HT1080 (cell line): ENCODE measurements around the gene USP34. TPM values are rescaled to one million over a fixed set of nuclear protein-coding genes. Genes with fewer than 3 reads are reported as not detected.
"Not testable (repeated sequence)": the region's sequence is repeated elsewhere in the genome, so short reads cannot be mapped to it uniquely, and the experiment has no call there.

Source experiments
- DNase-seq: peaks from one replicate; pipeline ENCODE4 v3.0.0-alpha.2; 2015; ENCODE audit warnings: low read depth
- total RNA-seq: library from RNA; depleted of rRNA; stranded (reverse); fragments of >200 nt; shearing (Covaris generic); gene quantifications from 2 replicates; pipeline ENCODE4 v1.2.3, GENCODE V29; 2014

The USP34 gene
- total RNA-seq, 1 experiment from 2014 or later, result 47.5 TPM

DNA sequence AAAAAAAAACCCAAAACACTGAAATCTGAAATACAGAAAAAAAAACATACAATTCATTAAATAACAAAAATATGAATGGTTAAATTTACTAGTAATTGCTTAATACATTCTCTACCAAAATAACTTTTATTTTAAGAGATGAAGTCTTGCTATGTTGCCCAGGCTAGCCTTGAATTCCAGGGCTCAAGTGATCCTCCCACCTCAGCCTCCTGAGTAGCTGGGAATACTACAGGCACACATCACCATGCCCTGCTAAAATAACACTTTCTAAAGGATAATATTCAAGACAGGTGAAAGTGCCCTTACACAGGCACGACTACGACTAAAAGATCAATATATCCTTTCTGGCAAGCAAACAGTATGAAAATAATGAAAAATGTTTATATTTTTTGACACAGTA lies 9.5 kb downstream of the USP34 start:
- no peak for DNase-seq

DNA sequence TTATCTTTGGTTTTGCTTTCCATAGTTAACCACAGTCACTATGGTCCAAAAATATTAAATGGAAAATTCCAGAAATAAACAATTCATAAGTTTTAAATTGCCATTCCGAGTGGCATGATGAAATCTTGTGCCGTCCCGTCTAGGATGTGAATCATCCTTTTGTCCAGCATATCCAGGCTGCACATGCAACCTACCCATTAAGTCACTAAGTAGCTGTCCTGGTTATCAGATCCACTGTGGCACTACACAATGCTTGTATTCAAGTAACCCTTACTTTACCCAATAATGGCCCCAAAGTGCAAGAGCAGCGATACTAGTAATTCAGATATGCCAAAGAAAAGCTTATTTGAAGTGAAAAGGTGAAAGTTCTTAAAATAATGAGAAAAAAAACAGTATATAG lies 10.7 kb downstream of the USP34 start:
- DNase-seq, result peak; percentile 60

DNA sequence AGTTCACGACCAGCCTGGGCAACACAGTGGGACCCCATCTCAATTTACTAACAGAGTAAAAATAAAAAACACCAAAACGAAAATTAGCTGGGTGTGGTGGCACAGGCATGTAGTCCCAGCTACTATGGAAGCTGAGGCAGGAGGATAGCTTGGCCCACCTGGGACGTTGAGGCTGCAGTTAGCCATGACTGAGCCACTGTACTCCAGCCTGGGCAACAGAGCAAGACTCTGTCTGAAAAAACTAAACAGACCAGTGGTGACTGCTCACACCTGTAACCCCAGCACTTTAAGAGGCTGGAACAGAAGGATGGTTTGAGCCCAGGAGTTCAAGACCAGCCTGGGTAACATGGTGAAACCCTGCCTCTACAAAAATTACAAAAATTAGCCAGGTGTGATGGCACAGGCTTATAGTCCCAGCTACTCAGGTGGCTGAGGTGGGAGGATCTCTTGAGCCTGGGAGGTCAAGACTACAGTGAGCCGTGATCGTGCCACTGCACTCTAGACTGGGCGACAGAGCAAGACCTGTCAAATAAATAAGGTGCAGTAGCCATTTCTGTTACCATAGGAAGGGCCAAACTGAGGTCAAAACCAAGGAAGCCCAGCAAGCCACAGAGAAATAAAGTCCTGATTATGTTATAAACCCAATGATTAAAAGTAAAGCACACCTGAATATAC lies 14.0 kb downstream of the USP34 start:
- DNase-seq, result no peak

DNA sequence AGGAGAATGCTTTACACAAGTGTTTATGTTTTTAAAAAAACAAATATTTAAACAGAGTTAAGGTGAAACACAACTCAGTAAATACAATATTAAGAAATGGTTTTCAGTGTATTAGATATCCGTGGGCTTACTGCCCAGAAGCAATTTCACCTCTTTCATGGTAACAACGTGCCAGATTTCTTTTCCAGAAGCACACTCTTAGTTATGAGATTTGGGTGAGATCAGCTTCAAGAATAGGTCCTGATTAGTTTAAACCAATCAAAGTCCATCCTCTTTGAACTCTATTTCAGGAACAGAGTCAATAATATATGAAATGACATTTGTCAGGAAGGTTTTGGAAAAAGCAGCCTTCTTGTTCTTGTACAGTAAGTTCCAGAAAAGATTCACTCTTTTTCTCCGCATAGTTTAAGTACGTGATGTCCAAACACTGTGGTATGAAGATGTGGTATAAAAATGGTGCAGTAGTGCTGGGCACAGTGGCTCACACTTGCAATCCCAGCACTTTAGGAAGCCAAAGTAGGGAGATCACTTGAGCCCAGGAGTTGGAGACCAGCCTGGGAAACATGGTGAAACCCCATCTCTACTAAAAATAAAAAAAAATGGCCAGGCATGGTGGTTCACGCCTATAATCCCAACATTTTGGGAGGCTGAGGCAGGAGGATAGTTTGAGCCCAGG lies 14.7 kb downstream of the USP34 start:
- no peak for DNase-seq

DNA sequence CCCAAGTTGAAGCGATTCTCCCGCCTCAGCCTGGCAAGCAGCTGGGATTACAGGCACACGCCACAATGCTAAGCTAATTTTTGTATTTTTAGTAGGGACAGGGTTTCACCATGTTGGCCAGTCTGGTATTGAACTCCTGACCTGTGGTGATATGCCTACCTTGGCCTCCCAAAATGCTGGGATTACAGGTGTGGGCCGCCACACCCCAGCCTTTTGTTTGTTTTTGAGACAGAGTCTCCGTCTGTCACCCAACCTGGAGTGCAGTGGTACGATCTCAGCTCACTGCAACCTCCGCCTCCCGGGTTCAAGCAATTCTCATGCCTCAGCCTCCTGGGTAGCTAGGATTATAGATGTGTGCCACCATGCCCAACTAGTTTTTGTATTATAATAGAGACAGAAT lies 15.9 kb downstream of the USP34 start:
- DNase-seq, result not testable (repeated sequence)

DNA sequence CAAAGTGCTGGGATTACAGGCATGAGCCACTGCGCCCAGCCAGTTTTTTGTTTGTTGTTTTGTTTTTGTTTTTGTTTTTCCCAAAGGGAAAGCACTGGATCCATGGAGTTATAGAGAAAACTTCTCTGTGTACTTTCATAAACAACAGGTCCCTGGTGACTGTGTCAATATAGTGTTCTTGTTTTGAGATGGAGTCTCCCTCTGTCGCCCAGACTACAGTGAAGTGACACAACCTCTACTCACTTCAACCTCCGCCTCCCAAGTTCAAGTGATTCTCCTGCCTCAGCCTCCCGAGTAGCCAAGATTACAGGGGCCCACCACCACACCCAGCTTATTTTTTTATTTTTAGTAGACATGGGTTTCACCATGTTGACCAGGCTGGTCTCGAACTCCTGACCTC lies 16.5 kb downstream of the USP34 start:
- no peak for DNase-seq

DNA sequence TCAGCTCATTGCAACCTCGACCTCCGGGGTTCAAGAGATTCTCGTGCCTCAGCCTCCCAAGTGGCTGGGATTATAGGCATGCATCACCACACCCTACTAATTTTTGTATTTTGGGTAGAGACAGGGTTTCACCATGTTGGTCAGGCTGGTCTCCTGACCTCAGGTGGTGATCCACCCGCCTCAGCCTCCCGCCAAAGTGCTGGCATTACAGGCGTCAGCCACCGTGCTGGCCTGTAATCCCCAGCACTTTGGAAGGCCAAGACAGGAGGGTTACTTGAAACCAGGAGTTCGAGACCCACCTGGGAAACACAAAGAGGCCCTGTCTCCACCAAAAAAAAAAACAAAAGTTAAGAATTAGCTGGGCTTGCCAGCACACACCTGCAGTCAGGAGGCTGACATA lies 18.5 kb downstream of the USP34 start:
- DNase-seq, result no peak

DNA sequence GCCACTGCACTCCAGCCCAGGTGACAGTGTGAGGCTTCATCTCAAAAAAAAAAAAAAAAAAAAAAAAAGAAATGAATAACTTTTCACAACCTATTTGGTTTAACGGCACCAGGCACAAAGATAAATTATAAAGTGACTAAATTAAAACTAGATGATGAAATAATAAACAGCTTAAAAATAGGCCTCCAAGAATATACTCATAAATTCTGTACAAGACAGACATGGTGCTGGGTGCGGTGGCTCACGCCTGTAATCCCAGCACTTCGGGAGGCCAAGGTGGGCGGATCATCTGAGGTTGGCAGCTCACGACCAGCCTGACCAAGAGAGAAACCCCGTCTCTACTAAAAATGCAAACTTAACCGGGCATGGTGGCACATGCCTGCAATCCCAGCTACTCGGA lies 19.7 kb downstream of the USP34 start:
- no peak for DNase-seq

DNA sequence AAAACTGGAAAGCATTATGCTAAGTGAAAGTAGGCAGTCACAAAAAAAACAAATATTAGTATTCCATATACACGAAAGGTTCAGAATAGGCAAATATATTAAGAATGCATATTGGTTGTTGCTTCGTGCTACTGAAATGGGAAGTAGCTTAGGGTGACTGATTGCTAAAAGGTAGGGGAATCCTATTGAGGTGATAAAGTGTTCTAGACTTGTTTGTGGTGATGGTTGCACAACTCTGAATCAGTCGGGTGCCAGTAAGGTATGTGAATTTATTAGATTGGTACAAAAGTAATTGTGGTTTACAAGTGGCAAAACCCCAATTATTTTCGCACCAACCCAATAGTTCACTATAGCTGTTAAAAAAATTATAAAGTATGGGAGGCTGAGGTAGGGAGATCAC lies 20.7 kb downstream of the USP34 start:
- no peak for DNase-seq

DNA sequence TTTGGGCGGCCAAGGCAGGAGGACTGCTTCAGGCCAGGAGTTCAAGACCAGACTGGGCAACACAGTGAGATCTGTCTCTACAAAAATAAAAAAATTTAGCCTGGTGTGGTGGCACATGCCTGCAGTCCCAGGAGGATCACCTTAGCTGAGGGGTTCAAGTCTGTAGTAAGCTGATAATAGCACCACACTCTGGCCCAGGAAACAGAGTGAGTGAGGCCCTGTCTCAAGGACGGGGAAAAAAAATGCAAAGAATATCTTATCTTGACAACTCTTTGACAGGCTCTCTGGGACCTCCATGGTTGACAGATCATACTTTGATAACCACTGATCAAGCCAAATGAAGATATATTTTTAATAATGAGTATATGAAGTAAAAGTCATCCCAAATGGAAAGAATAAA lies 22.7 kb downstream of the USP34 start:
- no peak for DNase-seq

DNA sequence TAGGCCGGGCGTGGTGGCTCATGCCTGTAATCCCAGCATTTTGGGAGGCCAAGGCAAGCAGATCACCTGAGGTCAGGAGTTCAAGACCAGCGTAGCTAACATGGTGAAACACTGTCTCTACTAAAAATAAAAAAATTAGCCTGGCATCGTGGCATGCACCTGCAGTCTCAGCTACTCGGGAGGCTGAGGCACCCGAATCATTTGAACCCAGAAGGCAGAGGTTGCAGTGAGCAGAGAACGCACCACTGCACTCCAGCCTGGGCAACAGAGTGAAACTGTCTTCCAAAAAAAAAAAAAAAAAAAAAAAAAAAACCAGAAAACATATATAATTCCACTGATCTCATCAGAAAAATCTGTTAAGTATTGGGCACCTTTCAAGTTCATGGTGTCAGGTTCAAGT lies 23.9 kb downstream of the USP34 start:
- not testable (repeated sequence) for DNase-seq

DNA sequence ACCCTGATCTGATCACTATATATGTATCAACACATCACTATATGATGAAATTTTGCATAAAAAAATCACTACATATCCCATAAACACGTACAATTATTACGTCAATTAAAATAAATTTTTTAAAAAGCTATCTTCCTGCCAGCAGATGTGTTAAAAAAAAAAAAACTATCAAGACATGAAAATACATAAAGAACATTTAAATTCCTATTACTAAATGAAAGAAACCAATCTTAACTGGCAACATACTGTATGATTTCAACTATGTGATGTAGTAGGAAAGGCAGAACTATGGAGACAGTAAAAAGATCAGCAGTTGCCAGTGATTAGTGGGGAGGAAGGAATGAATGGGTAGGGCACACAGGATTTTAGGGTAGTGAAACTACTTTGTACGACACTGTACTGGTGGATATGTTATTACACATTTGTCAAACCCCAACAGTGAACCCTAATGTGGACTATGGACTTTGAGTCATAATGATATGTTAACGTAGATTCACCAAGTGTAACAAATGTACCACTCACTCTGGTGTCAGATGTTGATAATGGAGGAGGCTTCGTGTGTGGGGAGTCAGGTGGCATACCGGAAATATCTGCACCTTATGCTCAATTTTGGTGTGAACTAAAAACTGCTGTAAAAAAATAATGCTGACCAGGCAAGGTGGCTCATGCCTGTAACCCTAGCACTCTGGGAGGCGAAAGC lies 27.4 kb downstream of the USP34 start:
- no peak for DNase-seq

DNA sequence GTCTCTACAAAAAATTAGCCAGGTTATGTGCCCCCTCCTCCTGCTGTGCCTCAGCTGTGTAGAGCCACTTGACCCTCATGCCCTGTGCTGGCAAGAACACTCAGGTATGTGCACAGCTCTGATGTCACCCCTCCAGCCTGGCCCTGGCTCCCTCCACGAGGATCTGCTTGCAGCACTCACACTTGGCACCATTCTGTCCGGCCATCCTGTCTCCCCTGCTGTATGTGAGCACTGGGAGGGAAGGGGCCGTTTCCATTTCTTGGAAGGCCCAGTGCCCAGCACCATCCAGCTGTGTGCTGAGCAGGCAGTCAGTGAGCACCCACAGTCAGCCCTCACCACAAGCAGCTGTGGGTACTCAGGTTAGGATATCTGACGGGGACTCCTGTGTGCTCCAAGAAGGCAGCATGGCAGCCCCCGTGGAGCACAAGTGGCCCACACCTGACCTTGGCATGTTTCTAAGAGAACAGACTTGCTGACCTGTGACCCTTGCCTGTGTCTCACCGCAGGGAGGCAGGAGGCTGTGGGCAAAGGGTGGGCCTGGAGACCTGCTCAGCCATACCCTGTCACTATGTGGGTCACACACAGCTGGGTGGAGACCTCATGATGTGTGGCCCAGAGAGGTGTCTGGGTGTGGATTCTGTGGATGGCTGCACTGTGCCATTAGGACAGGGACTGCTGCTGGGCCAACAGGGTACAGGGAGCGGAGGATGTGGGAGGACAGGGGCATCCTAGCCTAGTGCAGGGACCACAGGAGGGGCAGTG lies 31.5 kb downstream of the USP34 start:
- DNase-seq, result no peak

DNA sequence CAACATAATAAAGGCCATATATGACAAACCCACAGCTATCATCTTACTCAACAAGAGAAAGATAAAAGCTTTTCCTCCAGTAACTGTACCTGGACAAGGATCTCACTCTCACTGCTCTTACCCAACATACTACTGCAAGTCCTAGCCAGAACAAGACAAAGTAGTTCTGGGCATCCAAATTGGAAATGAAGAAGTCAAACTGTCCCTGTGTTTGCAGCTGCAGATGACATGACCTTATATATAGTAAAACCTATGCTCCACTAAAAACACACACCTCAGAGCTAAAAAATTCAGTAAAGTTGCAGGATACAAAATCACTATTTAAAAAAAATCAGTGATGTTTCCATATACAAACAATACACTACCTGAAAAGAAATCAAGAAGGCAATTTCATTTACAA lies 32.2 kb downstream of the USP34 start:
- DNase-seq, result no peak

DNA sequence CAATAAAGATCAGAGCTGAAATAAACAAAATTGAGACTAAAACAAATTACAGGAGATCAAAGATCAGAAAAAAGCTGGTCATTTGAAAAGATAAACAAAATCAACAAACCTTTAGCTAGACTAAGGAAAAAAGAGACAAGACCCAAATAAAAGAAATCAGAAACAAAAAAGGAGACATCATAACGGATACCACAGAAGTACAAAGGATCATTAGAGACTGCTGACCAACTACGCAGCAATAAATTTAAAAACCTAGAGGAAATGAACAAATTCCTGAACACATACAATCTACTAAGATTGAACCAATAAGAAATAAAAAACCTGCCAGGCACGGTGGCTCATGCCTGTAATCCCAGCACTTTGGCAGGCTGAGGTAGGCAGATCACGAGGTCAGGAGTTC lies 33.7 kb downstream of the USP34 start:
- DNase-seq, result no peak

DNA sequence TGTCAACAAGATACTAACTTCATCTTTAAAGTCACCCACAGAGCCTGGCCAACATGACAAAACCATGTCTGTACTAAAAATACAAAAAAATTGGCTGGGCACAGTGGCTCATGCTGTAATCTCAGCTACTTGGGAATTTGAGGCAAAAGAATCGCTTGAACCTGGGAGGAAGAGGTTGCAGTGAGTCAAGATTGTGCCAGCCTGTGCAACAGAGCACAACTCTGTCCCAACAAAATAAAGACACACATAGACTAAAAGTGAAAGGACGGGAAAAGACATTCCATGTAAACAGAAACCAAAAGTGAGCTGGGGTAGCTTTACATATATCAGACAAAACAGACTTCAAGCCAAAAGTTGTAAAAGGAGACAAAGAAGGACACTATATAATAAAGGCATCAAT lies 34.8 kb downstream of the USP34 start:
- no peak for DNase-seq

DNA sequence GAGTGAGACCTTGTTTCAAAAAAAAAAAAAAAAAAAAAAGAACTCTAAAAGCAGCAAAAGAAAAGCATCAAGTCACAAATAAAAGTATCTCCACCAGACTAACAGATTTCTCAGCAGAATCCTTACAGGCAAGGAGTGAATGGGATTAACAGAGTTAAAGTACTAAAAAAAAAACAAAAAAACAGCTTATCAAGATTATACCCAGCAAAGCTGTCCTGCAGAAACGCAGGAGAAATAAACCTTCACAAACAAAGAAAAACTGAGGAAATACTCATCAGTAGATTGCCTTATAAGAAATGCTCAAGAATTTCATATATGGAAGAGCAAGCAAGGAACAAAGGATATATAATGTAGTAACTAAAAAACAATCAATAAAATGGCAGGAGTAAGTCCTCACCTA lies 35.6 kb downstream of the USP34 start:
- DNase-seq, result no peak

DNA sequence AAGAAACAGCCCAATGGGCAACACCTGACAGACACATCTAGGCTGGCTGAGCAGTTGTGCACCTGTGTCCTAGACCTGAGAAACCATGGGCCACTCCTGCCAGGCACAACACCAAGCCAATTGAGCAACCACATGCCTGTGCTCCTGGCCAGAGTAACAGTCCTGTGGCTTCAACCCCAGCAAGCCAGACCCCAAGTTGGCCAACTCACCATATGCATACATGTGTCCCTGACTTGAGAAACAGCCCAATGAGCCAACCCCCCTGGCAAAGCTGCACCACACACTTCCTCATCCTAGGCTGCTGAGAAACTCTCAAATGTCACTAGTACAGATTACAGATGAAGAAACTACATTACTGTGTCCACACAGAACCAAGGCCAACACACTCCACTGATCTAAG lies 36.6 kb downstream of the USP34 start:
- DNase-seq, result no peak

DNA sequence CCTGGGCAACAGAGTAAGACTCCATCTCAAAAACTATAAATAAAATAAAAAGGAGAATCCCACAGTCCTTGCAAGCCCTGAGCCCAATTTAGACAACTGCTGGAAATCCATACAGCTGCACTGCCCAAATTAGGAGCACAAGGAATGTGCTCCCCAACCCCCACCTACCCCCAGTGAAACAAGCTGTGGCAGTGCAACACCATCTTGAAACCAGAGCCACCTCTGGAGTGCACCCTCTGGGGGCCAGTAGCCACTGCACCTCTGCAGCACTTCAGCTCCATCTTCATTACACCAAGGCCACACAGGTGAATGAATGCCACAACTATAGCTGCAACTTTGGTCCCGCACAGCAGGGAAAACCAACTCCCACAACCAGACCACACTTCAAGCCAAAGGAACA lies 37.3 kb downstream of the USP34 start:
- DNase-seq, result no peak

DNA sequence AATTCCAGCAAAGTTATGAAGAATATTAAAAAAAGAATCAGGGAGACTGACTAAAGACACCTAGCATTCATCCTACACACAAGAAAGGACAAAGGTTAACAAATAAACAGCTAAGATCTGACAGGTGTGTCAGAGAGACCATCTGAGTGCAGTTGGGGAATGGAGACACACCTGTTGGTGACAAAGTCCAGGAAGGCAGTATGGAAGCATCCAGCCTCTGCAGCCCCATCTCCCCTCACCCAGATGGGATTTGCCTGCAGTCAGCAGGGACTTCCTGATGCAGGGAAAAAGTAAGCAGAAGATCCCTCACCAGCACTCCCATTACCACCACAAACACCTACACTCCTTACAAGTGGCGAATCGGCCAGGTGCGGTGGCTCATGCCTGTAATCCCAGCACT lies 37.9 kb downstream of the USP34 start:
- DNase-seq, result no peak

DNA sequence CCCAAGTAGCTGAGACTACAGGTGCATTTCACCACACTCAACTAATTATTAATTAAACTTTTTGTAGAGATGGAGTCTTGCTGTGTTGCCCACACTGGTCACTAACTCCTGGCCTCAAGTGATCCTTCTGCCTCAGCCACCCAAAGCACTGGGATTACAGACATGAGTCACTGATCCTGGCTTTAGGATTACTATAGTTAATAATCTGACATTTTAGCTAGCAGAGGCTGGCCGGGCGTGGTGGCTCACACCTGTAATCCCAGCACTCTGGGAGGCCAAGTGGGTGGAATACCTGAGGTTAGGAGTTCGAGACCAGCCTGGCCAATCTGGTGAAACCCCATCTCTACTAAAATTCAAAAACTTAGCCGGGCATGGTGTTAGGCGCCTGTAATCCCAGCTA lies 39.5 kb downstream of the USP34 start:
- DNase-seq, result no peak

DNA sequence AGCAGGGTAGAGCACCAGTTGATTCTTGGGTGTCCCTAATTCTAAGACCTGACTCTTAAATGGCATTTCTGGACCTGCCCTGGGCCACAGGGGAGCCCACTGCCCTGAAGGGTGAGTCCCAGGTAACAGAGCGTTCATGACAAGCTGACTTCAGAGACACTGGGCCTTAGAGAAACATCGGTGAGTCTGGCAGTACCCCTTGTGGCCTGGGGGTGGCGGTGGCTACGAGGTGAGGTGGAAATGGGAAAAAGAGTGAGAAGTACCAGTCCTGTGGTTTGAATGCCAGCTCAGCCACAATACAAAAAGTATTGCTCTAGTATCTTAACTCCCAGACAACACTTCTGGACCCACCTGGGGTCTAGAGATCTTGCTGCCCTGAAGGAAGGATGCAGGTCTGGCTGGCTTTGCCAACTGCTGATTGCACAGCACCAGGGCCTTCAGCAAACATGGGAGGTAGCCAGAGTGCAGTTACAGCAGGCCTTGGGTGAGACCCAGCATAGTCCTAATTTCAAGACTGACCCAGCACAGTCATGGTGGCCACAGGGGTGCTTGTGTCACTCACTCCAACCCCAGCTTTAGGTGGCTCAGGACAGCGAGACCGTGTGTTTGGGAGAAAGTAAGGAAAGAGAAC lies 44.5 kb downstream of the USP34 start:
- peak; percentile 52 for DNase-seq
